Camera-type eye (tissue), 1 donor: ENCODE data around the gene SLC38A11. TPM values are rescaled to one million over a fixed set of nuclear protein-coding genes. Genes with fewer than 3 reads are reported as not detected.

Experiments
- total RNA-seq: library from RNA; depleted of rRNA; stranded (reverse); fragments of >200 nt; gene quantifications from one replicate; pipeline ENCODE4 v1.2.3, GENCODE V29; 2014

SLC38A11 gene, protein sequence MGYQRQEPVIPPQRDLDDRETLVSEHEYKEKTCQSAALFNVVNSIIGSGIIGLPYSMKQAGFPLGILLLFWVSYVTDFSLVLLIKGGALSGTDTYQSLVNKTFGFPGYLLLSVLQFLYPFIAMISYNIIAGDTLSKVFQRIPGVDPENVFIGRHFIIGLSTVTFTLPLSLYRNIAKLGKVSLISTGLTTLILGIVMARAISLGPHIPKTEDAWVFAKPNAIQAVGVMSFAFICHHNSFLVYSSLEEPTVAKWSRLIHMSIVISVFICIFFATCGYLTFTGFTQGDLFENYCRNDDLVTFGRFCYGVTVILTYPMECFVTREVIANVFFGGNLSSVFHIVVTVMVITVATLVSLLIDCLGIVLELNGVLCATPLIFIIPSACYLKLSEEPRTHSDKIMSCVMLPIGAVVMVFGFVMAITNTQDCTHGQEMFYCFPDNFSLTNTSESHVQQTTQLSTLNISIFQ
- total RNA-seq = 52.7 TPM

DNA sequence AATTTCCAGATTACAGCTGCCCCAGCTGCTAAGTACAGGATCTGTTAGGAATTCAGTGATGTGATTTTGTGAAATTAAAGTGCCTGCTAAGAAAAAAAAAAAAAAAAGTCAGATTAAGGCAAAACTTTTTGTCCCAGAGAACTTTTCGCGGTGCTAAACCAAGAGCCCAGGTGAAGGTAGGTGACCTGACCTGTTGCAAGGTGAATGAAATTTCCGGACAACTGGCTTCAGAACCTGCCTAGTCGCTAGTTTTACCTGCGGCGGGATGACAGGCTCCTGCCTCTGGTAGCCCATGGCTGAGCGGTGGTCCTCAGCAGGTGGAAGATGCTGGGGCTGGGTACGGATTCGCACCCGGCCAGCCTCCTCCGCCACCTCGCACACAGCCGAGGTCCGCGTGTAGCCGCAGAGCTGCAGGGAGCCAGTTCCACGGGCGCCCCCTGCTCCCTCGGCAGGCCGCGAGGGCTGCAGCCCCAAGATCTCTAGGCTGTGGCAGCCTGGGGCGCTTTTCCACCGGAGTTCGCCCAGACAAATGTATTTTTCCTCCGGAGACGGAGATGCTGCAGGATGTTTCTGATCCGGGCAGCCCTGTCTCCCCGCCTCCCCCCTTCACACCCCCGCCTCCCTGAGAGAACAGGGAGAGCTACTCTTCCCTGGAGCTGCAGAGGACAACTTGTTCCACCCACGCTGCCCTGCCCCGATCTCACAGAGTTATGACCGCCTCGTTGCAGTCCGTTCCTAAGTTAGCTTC is at the start of gene SLC38A11:
Gene SLC38A11 (minus strand): TSS at position 572 of the 748 bp plus-strand sequence. CDS start 278 bp downstream, at position 294.

Other genes starting within 250 kb of the SLC38A11 start
- 92.7 TPM for gene COBLL1, start 113.7 kb downstream of the SLC38A11 start, total RNA-seq
- 40.8 TPM for gene SCN3A, start 248.5 kb upstream of the SLC38A11 start, total RNA-seq